K562 (cell line): ENCODE measurements around the gene GNAT1. TPM values are rescaled to one million over a fixed set of nuclear protein-coding genes. Genes with fewer than 3 reads are reported as not detected.

ENCODE experiments used
- ATAC-seq: fragments of 200-7000 bp; cut with Tn5 transposase; 3 replicates; pipeline ENCODE4 v1.9.1; 2020; ENCODE audit warnings: moderate library complexity
- BruUV-seq: library from RNA; stranded (reverse); fragments of 400-500 nt; replicated peaks from 2 replicates; lab custom pipeline; 2021; lab: Mats Ljungman, UMichigan
- CTCF ChIA-PET: fragments of 300-600 bp; formaldehyde crosslinking; extraction: SDS; loops from one replicate; lab custom pipeline; 2021; ENCODE audit warnings: low intra/inter-chr PET ratio; lab: Yijun Ruan, JAX
- POLR2A ChIA-PET: fragments of 300-600, 350-650 bp; sonication (Branson Sonifier 250); formaldehyde crosslinking; extraction: SDS; loops from one replicate; lab custom pipeline; 2021; ENCODE audit warnings: antibody characterized with exemption, inconsistent platforms; lab: Yijun Ruan, JAX
- DNase-seq, 4 experiments: peaks; one replicate each; pipeline versions ENCODE4 v3.0.0 to v3.0.0-alpha.2; 2011 to 2018; ENCODE audit warnings: low spot score in 3 of 4, mixed read lengths in 3 of 4; ENCODE audit errors: extremely low read depth in 1 of 4
- FAIRE-seq: peaks from 2 replicates; lab custom pipeline; 2011; peaks lifted over from hg19 to GRCh38; lab: Jason Lieb, UNC
- H2AFZ ChIP-seq: 2 replicates; pipeline ENCODE4 v1.6.0; 2011; ENCODE audit warnings: low read depth, low read length, control low read depth, inconsistent platforms
- H3K27ac ChIP-seq: fragments of 200-600 bp; 3 replicates; pipeline ENCODE4 v1.8.0; 2011; ENCODE audit warnings: low read depth, mild to moderate bottlenecking, control low read depth, inconsistent platforms, low read length, moderate library complexity, mixed read lengths; ENCODE audit errors: extremely low read depth
- H3K27me3 ChIP-seq, 2 experiments: fragments of 300-600 bp in 1 of 2; 2 replicates in 1 of 2; 3 replicates in 1 of 2; pipeline versions ENCODE4 v1.6.0 to v1.8.0; 2011; ENCODE audit warnings: inconsistent platforms in 2 of 2, low read length in 2 of 2, mild to moderate bottlenecking in 1 of 2, mixed read lengths in 1 of 2, moderate library complexity in 1 of 2; ENCODE audit not compliant: control insufficient read depth in 2 of 2, insufficient read depth in 2 of 2
- H3K36me3 ChIP-seq: fragments of 300-600 bp; 3 replicates; pipeline ENCODE4 v1.8.0; 2011; ENCODE audit warnings: mild to moderate bottlenecking, low read length, inconsistent platforms; ENCODE audit not compliant: control insufficient read depth, insufficient read depth
- H3K4me1 ChIP-seq, 2 experiments: fragments of 200-600 bp in 1 of 2; replicated peaks in 1 of 2; 2 replicates in 1 of 2; 3 replicates in 1 of 2; pipeline versions ENCODE4 v1.5.1 to v1.8.0; 2011; ENCODE audit warnings: inconsistent platforms in 2 of 2, low read length in 2 of 2, mild to moderate bottlenecking in 1 of 2, mixed read lengths in 1 of 2, moderate library complexity in 1 of 2; ENCODE audit not compliant: control insufficient read depth in 2 of 2, insufficient read depth in 2 of 2
- H3K4me2 ChIP-seq: 2 replicates; pipeline ENCODE4 v1.6.1; 2011; ENCODE audit warnings: low read length, control low read depth, inconsistent platforms, mixed read lengths; ENCODE audit not compliant: insufficient read depth
- H3K4me3 ChIP-seq: fragments of 200-600 bp; sonication (generic), shearing (Covaris generic); 2 replicates; pipeline ENCODE4 v1.5.1; 2016; ENCODE audit warnings: control low read depth, inconsistent platforms
- H3K79me2 ChIP-seq: fragments of 200-600 bp; 3 replicates; pipeline ENCODE4 v1.8.0; 2011; ENCODE audit warnings: low read length, inconsistent platforms; ENCODE audit not compliant: control insufficient read depth, insufficient read depth
- H3K9ac ChIP-seq, 2 experiments: 2 replicates each; pipeline versions ENCODE4 v1.6.0 to v1.6.1; 2011; ENCODE audit warnings: low read depth in 2 of 2, low read length in 2 of 2, control low read depth in 1 of 2, inconsistent platforms in 1 of 2, mild to moderate bottlenecking in 1 of 2, mixed read lengths in 1 of 2; ENCODE audit not compliant: insufficient read depth in 1 of 2
- H3K9me1 ChIP-seq: one replicate; pipeline ENCODE4 v1.6.0; 2011; ENCODE audit warnings: inconsistent platforms, mild to moderate bottlenecking, low read length, moderate library complexity; ENCODE audit not compliant: control insufficient read depth, insufficient read depth
- H3K9me3 ChIP-seq: replicated peaks from 2 replicates; pipeline ENCODE4 v1.5.1; 2011; ENCODE audit warnings: low read depth, low read length, inconsistent platforms; ENCODE audit not compliant: control insufficient read depth, insufficient read depth
- H4K20me1 ChIP-seq: replicated peaks from 2 replicates; pipeline ENCODE4 v1.6.1; 2011; ENCODE audit warnings: low read length, inconsistent platforms, mixed read lengths; ENCODE audit not compliant: control insufficient read depth, insufficient read depth
- SAP30 ChIP-seq: fragments of 200-600 bp; sonication (generic); IDR thresholded peaks from 2 replicates; pipeline ENCODE4 v1.6.1; 2012; ENCODE audit warnings: borderline replicate concordance, low read depth, mild to moderate bottlenecking, moderate library complexity, low read length, control low read depth, inconsistent platforms; ENCODE audit not compliant: insufficient read depth, poor library complexity, severe bottlenecking
- WGBS: fragments of 100-300 bp; shearing (Covaris generic); methylation state at CpG from one replicate; pipeline ENCODE4 v1.1.6; 2016; ENCODE audit warnings: low coverage, mixed read lengths; ENCODE audit not compliant: insufficient coverage; ENCODE audit errors: missing lambda C conversion rate; 5-methylcytosine and 5-hydroxymethylcytosine counted together
- in situ Hi-C: fragments of 300-500 bp; cut with MboI; formaldehyde crosslinking; loops from 4 replicates; pipeline ENCODE4 v1.15.0; 2018; ENCODE audit warnings: inconsistent platforms, mixed read lengths
- intact Hi-C: fragments of 100-400 bp; cut with micrococcal nuclease; formaldehyde crosslinking; loops from 2 replicates; pipeline ENCODE4 v1.14.2; 2022
- polyA plus RNA-seq, 8 experiments: library from polyadenylated mRNA; depleted of rRNA in 4 of 8; stranded (reverse) in 5 of 8; unstranded in 3 of 8; fragments of >200 nt; fragmentation: Nextera tagmentation in 2 of 8; fragmentation: Illumina TruSeq in 1 of 8; extraction: Ambion mirVana in 2 of 8; extraction: Trizol in 1 of 8; gene quantifications; 2 replicates each; pipeline versions ENCODE4 v1.2.1 to v1.2.3, GENCODE V29; 2011 to 2014; ENCODE audit warnings: inconsistent platforms in 1 of 8, missing spikeins in 1 of 8
- total RNA-seq, 7 experiments: library from RNA; depleted of rRNA in 6 of 7; stranded (reverse); fragments of >200 nt in 6 of 7; fragmentation: Illumina TruSeq in 2 of 7; extraction: Trizol in 2 of 7; gene quantifications; 2 replicates each; pipeline versions ENCODE4 v1.2.1 to v1.2.3, GENCODE V29; 2011 to 2021; ENCODE audit warnings: low replicate concordance in 1 of 7
- TF ChIP-seq, protein P1 (sequence below): sonication (generic); formaldehyde crosslinking; IDR thresholded peaks from 2 replicates; pipeline ENCODE4 v1.8.0; 2023; ENCODE audit warnings: mild to moderate bottlenecking, missing genetic modification reagents

The GNAT1 gene
- total and polyA plus RNA-seq, 9 of the 15 experiments (the other 6 are each of a cell fraction or from before 2014, with no cell fraction given): not detected

DNA sequence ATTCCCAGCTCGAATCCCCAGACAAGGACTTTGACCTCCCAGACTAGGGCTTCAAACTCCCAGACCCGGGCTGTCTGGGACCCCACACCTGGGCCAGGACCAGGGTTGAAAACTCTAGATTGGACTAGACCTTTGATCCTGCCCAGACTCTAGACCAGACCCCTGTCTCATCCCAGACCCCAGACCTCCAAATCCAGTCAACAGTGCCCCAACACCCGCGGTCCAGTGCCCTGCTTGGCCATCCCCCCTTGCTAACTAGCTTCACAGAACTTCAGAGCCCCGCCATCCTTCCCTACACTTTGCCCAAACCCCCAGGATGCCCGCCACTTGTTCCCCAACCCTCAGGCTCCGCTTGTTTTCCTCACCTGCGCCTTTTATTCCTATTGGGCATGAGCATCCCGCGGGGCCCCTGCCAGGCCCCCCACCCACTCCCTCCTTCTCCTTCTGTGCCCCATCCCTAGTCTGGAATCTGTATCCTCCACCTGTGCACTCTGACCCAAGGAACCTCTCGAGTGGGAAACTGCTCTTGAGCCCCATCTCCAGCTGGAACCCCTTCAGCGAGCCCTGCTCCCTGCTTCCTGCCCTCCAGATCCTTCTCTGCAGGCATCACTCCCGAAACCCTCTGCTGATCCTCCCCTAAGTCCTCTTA is 45.2 kb downstream of the GNAT1 start:
- FAIRE-seq (no peak), DNase-seq (no peak), ATAC-seq (no peak)
- no peaks in the 10 kb centered on the region for H4K20me1 ChIP-seq
- peaks cover 30 to 62% of the 10 kb centered on the region in 2 experiments for H3K4me1 ChIP-seq
- 19% methylated on average over 6 of the region's 13 CpGs for WGBS
- H3K9ac ChIP-seq: peak overlapping the region; percentile 67 to 95
- BruUV-seq: TSS peak; percentile 48
- intact Hi-C loops: no loop called here
- H2AFZ ChIP-seq: no peak overlapping the region
- TF ChIP-seq, protein P1, sequence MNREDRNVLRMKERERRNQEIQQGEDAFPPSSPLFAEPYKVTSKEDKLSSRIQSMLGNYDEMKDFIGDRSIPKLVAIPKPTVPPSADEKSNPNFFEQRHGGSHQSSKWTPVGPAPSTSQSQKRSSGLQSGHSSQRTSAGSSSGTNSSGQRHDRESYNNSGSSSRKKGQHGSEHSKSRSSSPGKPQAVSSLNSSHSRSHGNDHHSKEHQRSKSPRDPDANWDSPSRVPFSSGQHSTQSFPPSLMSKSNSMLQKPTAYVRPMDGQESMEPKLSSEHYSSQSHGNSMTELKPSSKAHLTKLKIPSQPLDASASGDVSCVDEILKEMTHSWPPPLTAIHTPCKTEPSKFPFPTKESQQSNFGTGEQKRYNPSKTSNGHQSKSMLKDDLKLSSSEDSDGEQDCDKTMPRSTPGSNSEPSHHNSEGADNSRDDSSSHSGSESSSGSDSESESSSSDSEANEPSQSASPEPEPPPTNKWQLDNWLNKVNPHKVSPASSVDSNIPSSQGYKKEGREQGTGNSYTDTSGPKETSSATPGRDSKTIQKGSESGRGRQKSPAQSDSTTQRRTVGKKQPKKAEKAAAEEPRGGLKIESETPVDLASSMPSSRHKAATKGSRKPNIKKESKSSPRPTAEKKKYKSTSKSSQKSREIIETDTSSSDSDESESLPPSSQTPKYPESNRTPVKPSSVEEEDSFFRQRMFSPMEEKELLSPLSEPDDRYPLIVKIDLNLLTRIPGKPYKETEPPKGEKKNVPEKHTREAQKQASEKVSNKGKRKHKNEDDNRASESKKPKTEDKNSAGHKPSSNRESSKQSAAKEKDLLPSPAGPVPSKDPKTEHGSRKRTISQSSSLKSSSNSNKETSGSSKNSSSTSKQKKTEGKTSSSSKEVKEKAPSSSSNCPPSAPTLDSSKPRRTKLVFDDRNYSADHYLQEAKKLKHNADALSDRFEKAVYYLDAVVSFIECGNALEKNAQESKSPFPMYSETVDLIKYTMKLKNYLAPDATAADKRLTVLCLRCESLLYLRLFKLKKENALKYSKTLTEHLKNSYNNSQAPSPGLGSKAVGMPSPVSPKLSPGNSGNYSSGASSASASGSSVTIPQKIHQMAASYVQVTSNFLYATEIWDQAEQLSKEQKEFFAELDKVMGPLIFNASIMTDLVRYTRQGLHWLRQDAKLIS: no peak
- TF ChIP-seq SAP30: peak; percentile 3
- H3K4me3 ChIP-seq: peak overlapping the region; percentile 73
- ChIA-PET POLR2A (interaction anchor here (0.6 to 0.7 kb wide), 2 partner anchors 78 to 119 kb away, joined by 3 read pairs; no protein-coding TSS in a partner anchor), CTCF (no interaction called here)
- no peaks in the 10 kb centered on the region for H3K9me1 ChIP-seq
- H3K27me3 ChIP-seq: no peaks in the 10 kb centered on the region
- H3K4me2 ChIP-seq: peak overlapping the region; percentile 80
- no peaks in the 10 kb centered on the region for H3K9me3 ChIP-seq
- peaks cover 31% of the 10 kb centered on the region for H3K79me2 ChIP-seq
- in situ Hi-C loops: no loop called here
- peaks cover 4% of the 10 kb centered on the region; the same call in 1 of the 3 replicates for H3K36me3 ChIP-seq
- H3K27ac ChIP-seq: peak overlapping the region; percentile 68
